ENCODE data around the gene KCNN3.
"Not testable (repeated sequence)": the region's sequence is repeated elsewhere in the genome, so short reads cannot be mapped to it uniquely, and the experiment has no call there.

GRCh38 chr1:154670310-154671270, 199.5 kb downstream of the KCNN3 start:
- TF ChIP-seq HNF4A (CRISPR knock-in tag; IDR thresholded peaks at IDR 0.05); CBFB (CRISPR knock-in tag; IDR thresholded peaks at IDR 0.05); ASH2L (IDR thresholded peaks at IDR 0.05; ENCODE audit: insufficient read length, low read depth, low read length); EP300 (IDR thresholded peaks at IDR 0.05; ENCODE audit: low read depth in 2 of 2, low read length in 2 of 2); EP300 (CRISPR knock-in tag; IDR thresholded peaks at IDR 0.05; ENCODE audit: borderline replicate concordance); ATF3 (CRISPR knock-in tag; IDR thresholded peaks at IDR 0.05); MYC (CRISPR knock-in tag; IDR thresholded peaks at IDR 0.05; ENCODE audit: borderline replicate concordance); ZNF784 (CRISPR knock-in tag; IDR thresholded peaks at IDR 0.05; ENCODE audit: borderline replicate concordance); ZNF263 (CRISPR knock-in tag; IDR thresholded peaks at IDR 0.05); CTCF (CRISPR knock-in tag; IDR thresholded peaks at IDR 0.05); HNRNPUL1 (IDR thresholded peaks at IDR 0.05; ENCODE audit: low read depth, low read length); NR2F1 (CRISPR knock-in tag; IDR thresholded peaks at IDR 0.05); ZNF558 (CRISPR knock-in tag; IDR thresholded peaks at IDR 0.05; ENCODE audit: borderline replicate concordance); JUN (CRISPR knock-in tag; IDR thresholded peaks at IDR 0.05); ZBTB49 (CRISPR knock-in tag; IDR thresholded peaks at IDR 0.05; ENCODE audit: borderline replicate concordance): not testable (repeated sequence)

Data from HepG2 (cell line).